LNCaP clone FGC (cell line): ENCODE results near the gene CERS2.

Experiments used
- DNase-seq: peaks from one replicate; pipeline ENCODE4 v3.0.0-alpha.2; 2011; ENCODE audit warnings: low read depth
- H3K4me3 ChIP-seq: 2 replicates; pipeline ENCODE4 v1.5.1; 2011; ENCODE audit warnings: mild to moderate bottlenecking, low read depth, low read length, control low read depth
- CTCF ChIP-seq: IDR thresholded peaks from 2 replicates; pipeline ENCODE4 v1.5.1; 2012; ENCODE audit warnings: mild to moderate bottlenecking; ENCODE audit not compliant: control insufficient read depth, insufficient read depth; ENCODE audit errors: extremely low read depth

The CERS2 gene

DNA sequence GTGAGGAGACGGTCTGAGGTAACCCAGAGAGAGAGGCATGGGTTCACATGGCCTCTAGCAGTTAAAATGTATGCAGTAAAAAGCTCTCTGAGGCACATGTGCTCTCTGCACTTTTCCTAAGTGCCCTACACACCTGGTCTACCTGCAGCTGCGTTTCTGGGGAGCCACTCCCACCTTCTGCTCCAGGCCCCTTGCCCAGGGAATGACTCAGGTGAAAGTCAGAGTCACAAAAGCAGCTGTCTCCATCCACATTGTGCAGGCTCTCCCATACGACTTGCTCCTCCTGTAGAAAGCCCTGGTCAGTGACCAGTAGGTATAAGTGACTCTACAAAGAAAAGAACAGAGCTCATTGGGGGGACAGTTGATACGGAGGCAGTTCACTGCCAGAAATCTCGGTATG is 23.3 kb upstream of the CERS2 start:
- DNase-seq: no peak
- TF ChIP-seq CTCF: no peak
- no peak overlapping the region for H3K4me3 ChIP-seq

DNA sequence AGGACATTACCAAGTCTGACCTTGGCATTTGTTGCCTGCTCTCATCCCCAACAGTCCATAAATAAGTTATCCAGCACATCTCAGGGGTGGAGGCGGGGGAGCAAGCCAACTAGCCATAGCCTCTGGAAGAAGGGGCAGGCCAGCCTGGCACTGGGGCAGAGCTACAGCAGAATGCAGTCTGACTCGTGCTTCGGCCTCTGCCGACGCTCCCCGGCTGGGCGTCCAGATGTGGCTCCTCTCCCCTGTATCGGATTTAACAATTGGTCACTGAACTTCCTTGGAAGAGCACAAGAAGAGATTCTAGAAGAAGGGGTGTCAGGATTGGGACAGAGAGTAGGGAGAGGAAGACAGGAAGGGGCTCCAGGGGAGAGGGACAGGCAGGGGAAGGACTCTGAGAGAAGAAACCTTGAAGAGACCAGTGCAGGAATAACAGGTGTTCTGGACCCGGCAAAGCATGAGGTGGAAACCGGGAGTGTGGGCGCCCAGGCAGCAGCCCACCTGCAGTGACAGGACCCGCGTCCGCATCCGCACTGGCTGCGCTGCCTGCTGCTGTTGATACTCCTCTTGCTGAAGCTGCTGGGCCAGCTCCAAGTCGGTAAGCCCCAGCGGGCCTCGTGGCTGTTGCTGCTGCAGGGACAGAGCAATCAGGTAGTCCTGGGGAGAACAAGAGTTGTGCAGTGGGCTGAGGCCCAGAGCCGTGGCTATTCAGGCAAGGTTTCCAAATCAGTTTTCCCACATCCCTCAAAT is 22.7 kb upstream of the CERS2 start:
- no peak overlapping the region for H3K4me3 ChIP-seq
- no peak for TF ChIP-seq CTCF
- no peak for DNase-seq

DNA sequence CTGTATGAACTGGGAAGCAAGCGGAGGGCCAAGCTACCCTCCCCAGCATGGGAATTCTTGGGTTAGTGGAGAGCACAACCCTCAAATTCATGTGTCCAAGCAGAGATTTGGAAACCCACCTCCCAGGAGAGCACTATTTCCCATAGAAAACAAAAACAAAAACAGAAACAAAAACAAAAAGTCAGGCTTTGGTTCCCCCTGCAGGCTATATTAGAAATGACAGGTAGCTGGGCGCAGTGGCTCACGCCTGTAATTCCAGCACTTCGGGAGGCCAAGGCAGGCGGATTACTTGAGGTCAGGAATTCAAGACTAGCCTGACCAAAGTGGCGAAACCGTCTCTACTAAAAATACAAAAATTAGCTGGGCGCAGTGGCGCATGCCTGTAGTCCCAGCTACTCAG is 21.3 kb upstream of the CERS2 start:
- peak; percentile 62 for TF ChIP-seq CTCF
- H3K4me3 ChIP-seq: no peak overlapping the region
- DNase-seq: no peak

- DNase-seq: no peak
- no peak for TF ChIP-seq CTCF
- H3K4me3 ChIP-seq: no peak overlapping the region
Observed at GRCh38 chr1:150995460-150995859, 20.8 kb upstream of the CERS2 start.

- DNase-seq: no peak
- no peak for TF ChIP-seq CTCF
- H3K4me3 ChIP-seq: no peak overlapping the region
Observed at GRCh38 chr1:150994248-150994647, 19.6 kb upstream of the CERS2 start.

DNA sequence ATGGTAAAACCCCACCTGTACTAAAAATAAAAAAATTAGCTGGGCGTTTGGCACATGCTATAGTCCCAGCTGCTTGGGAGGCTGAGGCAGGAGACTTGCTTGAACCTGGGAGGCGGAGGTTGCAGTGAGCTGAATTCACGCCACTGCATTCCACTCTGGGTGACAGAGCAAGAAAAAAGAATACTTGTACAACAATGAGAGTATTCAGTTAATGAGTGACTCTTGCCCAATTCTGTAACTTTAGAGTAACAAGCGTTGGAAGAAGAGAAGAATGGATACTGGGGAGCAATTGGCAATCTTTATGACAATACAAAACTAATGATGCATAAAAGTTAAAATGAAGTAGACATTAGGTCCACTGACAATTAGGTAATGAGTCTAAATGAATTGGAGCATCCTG is 18.0 kb upstream of the CERS2 start:
- H3K4me3 ChIP-seq: no peak overlapping the region
- no peak for TF ChIP-seq CTCF
- DNase-seq: no peak

DNA sequence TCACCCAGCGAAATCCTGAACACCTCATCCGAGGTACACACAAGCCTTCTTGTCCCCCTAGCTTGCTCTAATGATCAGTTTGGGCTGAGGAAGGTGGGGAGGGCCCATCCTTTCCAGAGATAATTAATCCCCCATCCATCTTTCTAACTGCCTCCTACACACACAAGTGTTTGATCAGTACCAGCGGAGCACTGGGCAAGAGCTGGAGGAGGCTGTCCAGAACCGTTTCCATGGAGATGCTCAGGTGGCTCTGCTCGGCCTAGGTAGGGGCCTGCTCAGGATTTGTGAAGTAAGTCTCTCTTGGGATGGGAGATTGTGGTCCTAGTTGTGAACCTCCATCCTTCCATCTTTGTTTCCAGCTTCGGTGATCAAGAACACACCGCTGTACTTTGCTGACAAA is 13.3 kb upstream of the CERS2 start:
- DNase-seq: no peak
- no peak for TF ChIP-seq CTCF

More for the DNA sequence above, 13.3 kb upstream of the CERS2 start:
- H3K4me3 ChIP-seq: no peak overlapping the region
